ENCODE results near the gene KHDC3L.

- TF ChIP-seq MYC (IDR thresholded peaks at IDR 0.05; ENCODE audit: low read depth, low read length) (no peak), CTCF (IDR thresholded peaks at IDR 0.05; ENCODE audit: low read depth, low read length) (no peak), MAX (IDR thresholded peaks at IDR 0.05; ENCODE audit: low read depth, low read length) (no peak)
Observed at GRCh38 chr6:73341335-73341734, 21.1 kb upstream of the KHDC3L start.

Measured in NB4 (cell line).